Occipital lobe (tissue), 2 donors: ENCODE results near the gene APOL1. TPM values are rescaled to one million over a fixed set of nuclear protein-coding genes. Genes with fewer than 3 reads are reported as not detected.
"Not testable (repeated sequence)": the region's sequence is repeated elsewhere in the genome, so short reads cannot be mapped to it uniquely, and the experiment has no call there.

Experiments
- DNase-seq: peaks from one replicate; lab custom pipeline; 2025; lab: John Stamatoyannopoulos, UW
- total RNA-seq: library from RNA; depleted of rRNA; stranded (reverse); fragments of >200 nt; gene quantifications from one replicate; pipeline ENCODE4 v1.2.3, GENCODE V29; 2014

The APOL1 gene
- total RNA-seq, 1 donor from 2014 or later = 1.4 TPM

DNA sequence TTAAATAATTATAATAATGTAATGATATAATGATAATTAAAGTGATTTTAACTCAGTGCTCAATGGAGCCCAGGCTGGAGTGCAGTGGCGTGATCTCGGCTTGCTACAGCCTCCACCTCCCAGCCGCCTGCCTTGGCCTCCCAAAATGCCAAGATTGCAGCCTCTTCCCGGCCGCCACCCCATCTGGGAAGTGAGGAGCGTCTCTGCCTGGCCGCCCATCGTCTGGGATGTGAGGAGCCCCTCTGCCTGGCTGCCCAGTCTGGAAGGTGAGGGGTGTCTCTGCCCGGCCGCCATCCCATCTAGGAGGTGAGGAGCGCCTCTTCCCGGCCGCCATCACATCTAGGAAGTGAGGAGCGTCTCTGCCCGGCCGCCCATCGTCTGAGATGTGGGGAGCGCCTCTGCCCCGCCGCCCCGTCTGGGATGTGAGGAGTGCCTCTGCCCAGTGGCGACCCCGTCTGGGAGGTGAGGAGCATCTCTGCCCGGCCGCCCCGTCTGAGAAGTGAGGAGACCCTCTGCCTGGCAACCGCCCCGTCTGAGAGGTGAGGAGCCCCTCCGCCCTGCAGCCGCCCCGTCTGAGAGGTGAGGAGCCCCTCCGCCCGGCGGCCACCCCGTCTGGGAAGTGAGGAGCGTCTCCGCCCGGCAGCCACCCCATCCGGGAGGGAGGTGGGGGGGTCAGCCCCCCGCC, 37.6 kb downstream of the APOL1 start:
- not testable (repeated sequence) for DNase-seq

DNA sequence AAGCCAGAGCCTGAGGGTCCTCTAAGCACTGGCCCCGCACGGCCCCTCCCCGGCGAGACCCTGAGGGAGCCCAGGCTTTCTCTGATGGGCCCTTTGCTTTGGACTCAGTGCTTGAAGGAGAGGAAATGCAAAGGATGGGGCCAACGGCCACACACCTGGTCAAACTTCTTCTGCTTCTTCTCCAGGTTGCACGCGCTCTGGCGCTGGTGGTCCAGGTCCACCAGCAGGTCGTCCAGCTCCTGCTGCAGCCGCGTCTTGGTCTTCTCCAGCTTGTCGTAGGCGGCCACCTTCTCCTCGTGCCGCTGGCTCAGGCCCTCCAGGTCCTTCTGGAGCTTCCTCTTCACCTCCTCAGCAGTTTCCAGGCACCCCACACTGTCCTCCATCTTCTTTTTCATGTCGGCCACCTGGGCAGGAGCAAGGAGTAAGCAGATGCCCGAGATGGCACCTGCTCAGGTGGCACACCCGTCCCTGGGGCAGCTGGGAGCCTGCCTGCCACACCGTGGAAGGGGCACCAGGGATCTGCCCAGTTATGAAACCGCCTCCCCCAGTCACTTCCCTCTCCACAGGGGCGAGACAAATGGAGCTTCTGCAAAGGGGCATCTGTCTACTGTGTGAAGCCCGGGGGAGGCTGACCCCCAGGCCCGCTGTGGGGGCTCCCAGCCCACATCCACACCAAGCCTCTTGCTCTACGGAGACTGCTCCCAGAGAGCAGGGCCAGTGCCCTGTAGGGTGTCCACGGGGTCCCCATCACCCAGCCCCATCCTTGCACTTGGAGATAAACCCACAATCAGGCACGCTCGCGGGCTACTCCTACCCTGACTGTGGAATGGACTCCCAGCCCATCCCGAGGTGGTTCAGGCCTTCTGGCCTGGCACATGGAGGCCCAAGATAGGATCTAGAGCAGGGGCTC, 39.2 kb downstream of the APOL1 start:
- no peak for DNase-seq

DNA sequence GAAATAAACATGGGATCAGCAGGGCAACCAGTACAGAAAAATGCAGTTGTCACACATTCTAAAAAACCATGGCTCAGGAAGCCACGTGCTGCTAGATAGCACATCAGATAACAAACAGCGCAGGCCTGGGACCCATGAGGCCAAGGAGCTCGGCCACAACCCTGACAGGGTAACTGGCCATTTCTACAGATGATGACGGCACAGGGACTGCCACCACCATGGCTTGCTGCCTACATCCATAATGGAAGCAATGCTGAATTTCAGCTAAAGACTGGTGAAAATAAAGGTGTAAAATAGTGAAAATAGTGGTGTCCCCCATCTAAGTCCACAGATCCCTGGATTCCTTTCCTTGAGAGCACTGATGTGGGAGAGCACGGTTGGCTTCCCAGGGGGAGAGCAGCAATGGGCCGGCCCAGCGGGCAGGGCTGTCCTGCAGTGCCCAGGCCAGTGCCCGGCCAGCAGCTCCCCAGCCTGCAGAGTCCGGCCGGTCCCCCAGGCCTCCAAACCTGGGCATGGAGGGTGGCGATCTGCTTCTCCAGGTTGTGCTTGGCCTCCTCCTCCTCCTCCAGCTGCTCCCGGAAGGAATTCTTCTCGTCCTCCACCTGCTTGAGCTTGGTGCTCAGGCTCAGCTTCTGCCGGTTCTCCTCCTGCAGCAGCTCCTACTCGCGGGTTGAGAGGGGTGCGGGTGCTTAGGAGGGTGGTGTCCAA, 40.0 kb downstream of the APOL1 start:
- no peak for DNase-seq

DNA sequence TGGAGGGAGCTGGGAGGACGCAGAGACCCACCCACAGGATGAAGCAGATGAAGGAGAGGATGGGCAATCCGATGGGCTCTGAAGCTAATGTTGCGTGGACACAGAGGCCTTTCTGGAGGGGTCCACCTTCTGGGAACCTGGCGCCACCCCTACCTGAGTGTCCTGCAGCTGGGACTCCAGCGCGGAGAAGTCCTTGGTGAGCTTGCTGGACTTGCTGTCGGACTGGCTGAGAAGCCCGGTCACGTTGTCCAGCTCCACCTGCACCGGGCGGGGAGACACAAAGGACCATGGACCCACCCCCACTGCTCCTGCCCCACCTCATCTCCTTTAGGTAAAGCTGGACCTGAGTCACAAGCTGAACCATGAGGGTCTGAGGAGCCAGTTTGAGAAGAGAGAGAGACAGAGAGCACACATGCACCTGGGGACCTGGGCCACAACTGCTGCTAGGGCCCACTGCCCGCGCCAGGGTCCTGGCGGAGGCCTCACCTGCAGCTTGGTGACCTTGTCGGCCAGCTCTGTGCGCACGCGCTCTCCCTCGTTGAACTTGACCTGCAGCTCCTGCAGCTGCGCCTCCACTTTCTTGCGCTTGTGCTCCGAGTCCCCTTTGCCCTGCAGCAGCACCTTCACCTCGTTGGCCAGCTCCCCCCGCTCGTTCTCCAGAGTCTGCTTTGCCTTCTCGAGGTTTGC, 40.8 kb downstream of the APOL1 start:
- DNase-seq = no peak

DNA sequence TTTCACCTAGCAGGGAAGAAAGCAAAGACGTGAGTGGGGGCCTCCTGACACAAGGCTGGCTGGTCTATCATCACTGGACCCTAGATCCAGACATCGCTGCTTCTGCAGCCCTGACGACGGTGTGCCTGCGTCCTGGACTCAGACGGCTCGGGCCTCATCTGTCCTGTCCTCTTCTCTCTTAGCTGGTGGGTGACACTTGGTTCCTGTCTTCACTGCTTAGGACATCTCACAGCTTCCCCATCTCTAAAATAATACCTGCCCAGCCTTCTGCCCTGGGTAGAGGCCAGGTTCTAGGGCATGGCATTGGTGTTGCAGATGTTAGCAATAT, 41.3 kb downstream of the APOL1 start:
- no peak for DNase-seq

DNA sequence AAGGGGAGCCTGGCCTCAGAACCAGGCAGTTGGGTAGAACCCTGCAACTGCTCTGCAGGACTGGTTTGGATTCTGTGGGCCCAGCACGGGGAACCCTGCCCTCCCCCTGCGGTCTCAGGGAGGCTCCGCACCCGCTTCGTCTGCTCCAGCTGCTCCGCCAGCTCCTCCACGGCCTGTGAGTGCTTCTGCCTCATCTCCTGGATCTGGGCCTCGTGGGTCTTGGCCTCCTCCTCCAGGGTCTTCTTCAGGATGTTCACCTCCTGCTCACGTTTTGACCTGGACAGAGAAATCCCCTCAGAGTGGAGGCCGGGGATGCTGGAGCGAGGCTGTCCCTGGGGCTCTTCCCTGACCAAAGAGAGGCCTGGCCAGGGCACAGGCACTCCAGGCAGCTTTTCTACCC, 41.9 kb downstream of the APOL1 start:
- no peak for DNase-seq

DNA sequence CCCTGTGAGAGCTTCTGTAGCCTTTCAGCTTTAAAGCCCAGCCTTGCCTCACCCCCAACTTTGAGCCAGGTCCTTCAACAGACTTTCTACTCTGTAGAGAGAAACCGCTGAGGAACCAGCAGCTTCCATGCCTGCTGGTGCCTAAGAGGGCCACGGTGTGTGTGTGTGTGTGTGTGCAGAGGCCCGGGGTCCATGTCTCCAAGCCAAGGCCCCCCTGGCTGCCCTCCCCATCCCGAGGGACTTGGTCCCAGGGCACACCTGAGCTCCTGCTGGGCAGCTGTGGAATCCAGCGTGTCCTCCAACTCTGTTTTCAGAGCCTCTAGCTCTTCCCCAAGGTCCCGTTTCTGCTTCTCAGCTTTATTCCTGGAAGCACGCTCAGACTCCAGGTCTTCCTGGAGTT, 42.3 kb downstream of the APOL1 start:
- no peak for DNase-seq

DNA sequence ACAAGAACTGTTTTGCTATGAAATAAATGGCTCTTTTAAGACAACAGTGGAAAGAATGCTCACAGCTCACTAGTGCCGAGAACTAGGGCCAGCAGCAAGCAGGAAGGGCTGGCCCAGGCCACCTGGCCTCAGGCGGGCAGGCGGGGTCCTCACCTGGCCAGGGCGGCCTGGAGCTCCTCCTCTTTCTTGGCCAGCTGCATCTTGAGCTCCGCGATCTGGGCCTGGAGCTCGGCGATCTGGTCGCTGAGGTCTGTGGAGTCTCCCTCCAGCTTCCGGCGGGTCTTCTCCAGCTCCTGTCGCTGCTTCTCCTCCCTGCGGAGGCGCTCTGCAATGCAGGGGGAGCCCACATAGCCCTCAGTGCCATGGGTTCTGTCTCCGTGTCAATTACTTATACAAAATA, 43.8 kb downstream of the APOL1 start:
- DNase-seq = no peak

DNA sequence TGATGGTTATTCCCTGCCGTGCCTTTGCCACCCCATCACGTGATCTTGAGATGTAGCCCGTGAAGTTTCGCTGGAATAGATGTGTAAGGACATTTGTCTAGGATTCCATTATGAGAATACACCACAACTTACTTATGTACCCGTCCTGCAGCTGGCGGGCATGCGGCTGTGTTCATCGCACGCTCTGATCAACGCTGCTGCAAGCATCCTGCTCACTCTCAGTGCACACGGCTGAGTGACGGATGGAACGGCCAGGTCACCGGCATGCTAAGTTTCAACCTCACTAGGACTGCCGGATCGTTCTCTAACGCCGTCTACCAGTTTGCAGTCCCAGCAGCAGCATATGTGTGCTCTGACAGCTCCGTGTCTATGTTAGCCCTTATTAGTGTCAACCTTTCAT, 44.6 kb downstream of the APOL1 start:
- DNase-seq = no peak

DNA sequence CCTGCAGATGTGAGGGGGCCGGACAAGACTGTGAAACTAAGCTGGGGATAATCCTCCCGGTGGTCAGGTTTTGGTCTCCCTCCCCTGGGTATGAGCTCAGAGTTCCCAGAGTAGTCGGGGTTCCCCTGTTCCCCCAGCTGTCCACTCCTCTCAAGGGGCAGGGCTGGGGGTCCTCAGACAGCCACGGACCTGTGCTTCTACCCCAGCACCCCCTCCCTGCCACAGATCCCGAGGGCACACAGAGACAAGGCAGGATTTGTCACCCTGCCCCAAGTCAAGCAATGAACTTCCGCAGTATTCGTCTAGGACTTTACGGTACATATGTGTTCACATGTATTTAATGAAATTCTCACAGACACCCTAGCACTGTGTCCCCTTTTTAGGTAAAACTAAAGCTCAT, 45.2 kb downstream of the APOL1 start:
- no peak for DNase-seq

DNA sequence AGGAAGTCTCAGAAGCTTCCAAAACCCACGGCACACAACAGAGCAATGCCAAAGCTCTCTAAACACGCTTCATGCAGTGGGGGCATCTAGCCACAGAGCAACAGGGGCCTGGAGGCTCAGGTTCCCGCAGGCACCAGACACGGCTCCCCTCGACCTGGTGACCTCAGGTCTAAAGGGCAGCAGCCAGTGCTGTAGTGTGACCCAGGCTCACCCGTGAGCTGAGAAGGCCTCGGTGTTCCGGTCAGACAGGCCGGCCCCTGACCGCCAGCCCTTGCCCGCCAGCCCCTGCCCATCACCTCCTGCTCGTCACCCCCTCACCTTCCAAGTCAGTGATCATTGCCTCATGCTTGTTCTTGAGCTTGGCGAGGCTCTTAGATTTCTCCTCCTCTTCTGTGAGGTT, 45.7 kb downstream of the APOL1 start:
- DNase-seq = no peak

DNA sequence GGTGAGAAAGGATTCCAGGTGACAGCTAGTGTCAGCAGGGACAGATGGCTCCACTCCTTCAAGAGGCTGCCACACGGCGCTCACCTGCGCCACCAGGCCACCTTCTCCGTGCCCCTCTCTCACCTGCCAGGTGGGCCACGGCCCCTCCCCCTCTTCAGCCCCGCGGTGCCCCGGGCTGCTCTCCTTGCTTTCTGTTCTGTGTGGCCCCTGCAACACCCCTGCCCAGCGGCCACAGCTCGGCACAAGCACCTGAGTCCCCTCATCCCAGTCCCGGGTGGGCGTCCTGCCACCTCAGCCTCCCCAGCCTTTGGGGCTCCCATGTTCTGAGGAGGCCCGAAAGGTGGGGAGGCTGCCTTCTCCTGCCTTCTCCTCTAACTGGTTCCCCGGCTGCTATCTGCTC, 46.4 kb downstream of the APOL1 start:
- DNase-seq = no peak

DNA sequence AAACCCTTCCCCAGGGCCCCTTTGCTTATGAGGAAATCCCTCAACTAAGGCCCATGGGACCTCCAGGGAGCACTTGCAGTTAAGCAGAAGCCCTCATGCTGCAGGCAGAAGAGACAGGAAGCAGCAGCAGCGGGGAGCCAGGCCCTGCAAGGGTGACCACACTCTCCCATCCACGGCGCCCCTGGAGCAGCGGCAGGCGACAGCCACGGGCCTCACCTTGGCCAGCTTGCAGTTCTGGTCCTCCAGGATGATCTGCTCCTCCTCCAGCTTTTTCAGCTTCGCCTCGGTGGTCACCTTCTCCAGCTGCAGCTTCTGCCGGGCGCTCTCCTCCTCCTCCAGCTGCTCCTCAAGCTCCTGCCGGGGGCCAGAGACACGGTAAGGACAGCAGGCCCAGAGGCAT, 47.0 kb downstream of the APOL1 start:
- no peak for DNase-seq

DNA sequence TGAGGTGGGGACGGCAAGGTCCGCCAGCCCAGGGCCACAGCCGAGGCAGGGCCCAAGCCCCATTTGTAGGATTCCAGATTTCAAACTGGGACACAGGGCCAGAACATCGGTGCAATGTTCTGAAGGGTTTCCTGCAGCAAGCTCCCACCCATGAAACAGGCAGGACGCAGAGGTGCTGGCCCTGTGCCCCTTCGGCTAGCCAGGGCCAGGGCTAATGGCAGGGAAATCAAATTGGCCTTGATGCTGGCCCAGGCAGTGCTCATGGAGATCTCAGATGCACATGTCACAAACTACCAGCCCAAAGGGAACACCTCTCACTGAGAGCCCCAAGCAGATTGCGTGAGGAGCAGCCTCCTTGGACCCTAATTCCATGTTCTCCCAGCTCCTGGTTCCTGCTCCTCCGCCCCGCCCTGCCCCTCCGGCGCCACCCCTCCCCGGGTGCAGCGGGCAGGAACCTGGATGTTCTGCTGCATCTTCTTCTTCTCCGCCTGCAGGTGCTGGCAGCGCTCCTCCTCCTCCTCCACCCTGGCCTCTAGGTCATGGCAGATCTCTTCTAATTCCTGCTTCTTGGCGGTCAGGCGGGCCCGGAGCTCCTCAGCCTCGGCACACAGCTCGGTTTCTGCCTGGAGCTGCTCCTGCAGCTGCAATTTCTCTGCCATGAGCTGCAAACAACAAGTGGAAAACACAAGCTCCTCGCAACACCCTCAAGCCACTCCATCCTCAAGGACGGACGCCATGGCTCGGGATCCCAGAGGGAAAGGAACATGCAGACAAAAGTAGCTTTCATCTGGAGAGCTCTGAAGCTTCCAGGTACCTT, 47.7 kb downstream of the APOL1 start:
- DNase-seq = no peak

DNA sequence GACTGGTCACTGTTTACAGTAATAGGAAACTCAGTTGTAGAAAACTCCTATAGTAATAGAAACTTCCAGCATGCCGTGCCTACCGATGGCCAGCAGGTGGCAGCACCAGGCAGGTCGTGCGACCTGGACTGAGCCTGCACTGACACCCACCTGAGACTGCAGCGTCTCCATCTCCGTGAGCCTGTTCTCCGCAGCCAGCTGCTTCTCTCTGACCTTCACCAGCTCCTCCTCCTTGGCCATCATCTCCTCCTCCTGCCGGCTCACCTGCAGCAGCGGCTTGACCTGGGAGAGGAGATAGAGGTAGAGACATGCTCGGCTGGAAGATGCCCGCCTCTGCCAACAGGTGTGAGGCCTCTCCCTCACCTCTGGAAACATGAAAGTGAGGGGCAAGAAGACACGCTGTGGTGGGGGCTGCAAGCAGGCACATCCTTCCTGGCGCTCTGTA, 48.5 kb downstream of the APOL1 start:
- DNase-seq = peak; percentile 48

DNA sequence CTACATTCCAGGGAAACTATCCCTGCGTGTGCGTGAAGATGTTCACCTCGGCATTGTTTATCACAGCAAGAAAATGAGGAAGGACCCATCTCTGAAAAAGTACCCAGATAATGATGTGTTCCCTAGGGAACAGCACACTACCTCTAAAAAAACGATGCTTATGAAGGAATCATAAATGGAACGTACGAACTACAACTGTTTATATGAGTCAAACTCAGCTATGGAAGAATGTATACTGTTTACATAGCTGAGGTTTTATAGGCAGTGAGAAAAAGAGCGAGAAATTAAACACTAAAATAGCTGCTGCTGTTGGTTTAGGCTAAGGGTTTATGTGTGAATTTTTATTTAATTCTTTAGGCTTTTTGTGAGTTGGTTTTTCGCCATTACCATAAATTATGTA, 48.9 kb downstream of the APOL1 start:
- no peak for DNase-seq

DNA sequence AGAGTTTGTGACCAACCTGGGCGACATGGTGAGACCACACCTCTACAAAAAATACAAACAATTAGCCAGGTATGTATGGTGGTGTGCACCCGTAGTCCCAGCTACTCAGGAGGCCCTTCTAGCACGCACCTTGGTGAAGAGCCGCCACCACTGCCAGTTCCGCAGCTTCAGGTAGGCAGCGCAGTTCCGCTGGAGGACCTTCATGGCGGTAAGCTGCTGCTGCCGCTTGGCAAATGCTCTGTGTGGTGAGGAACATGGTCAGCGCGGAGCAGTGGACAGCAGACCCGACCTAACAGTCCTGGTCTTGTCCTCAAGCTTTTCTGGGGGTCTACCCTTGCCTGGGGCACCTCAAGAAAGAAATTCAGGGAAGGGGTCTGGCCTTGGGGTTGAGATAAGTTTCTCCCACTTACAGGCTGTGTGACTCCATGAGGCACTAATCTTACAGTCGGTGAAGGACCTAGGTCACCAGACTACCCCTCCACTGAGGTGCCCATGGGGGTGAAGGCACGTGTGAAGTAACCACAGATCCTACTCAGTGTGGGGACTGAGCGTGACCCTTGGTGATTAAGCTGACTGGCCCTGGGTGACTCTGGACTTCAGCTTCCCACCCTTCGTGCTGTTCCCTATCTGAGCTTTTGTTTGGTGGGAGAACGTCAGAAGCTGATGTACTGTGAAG, 49.6 kb downstream of the APOL1 start:
- DNase-seq = no peak

DNA sequence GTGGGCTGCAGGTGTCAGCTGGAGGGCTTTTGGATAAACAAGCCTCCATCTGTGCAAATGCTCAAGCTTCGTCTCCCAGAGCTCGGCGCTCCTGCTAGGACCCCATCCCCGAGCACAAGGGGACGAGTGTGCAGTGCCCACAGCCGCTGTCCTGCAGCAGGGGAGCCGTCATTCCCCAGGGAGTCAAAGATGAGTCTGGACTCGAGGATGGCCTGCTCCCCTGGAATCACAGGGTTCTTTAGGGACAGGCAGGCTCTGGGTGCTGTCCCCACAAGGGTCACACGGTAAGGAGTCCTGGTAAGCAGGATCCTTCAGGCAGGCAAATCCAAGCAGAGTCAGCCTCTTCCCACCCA, 50.2 kb downstream of the APOL1 start:
- no peak for DNase-seq

DNA sequence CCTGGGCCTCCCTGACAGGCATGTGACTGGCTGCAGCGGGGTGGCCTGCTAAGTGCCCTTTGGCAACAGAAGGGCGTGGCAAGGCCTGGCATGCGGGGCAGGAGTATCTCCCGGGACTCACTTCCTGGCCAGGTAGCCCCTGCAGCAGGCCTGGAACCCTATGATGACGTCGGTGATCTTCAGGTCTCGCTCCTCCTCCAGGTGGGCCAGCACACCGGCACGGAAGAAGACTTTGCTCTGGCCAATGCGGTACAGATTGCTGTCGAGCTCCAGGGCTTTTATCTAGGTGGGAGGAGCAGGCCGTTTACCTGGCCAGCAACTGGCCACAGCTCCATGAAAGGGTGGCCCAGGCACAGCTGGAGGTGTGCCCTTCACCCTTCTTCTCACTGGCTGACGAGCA, 50.9 kb downstream of the APOL1 start:
- no peak for DNase-seq

DNA sequence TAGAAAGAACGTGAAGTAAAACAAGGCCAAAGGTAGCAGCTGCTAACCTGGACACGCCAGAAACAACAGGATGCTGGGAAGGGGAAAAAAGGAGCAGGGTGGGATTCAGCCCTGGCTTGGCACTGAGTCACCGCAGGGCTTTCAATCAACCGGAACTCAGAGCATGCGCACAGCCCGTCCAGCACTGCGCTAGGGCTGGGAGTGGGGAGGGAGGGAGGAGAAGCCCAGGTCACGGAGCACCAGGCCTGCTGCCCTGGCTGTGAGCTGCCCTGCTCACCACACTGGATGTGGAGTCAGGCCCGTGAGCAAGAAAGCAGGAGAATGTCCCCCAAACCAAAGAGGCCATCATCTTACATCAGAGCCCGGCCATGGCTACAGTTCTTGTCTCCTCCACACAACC, 51.5 kb downstream of the APOL1 start:
- no peak for DNase-seq

DNA sequence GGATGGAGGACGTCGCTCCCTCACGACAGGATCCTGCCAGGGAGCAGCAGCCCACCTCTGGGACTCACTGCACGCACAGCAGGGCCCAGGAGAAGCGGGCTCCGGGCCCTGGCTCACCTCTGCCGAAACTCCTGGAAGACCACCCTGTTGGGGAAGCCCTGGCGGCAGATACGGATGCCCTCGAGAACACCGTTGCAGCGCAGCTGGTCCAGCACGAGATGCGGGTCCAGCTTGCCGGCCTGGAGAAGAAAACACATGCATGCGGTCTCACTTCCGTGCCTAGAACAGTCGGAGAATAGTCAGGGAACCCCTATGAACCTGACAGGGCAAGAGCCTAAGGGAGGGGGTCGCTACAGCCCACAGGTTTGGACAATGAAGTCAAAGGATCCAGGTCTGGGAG, 52.9 kb downstream of the APOL1 start:
- no peak for DNase-seq
